ENCODE results near the gene CDH15.

CDH15 gene

GRCh38 chr16:89141884-89142267 lies 29.7 kb upstream of the CDH15 start:
- no peak for DNase-seq

GRCh38 chr16:89142474-89143195 lies 28.9 kb upstream of the CDH15 start:
- DNase-seq, result no peak

GRCh38 chr16:89143201-89143741 lies 28.3 kb upstream of the CDH15 start:
- DNase-seq, result no peak

GRCh38 chr16:89143911-89144675 lies 27.5 kb upstream of the CDH15 start:
- no peak for DNase-seq

GRCh38 chr16:89144681-89145080 lies 26.9 kb upstream of the CDH15 start:
- no peak for DNase-seq

- DNase-seq, result no peak
Measured at GRCh38 chr16:89145406-89146161, 26.0 kb upstream of the CDH15 start.

GRCh38 chr16:89146211-89147005 lies 25.1 kb upstream of the CDH15 start:
- DNase-seq, result no peak

- no peak for DNase-seq
Measured at GRCh38 chr16:89147085-89147817, 24.3 kb upstream of the CDH15 start.

- DNase-seq, result no peak
Measured at GRCh38 chr16:89149386-89149785, 22.2 kb upstream of the CDH15 start.

GRCh38 chr16:89150090-89150835 lies 21.3 kb upstream of the CDH15 start:
- no peak for DNase-seq

GRCh38 chr16:89150981-89151380 lies 20.6 kb upstream of the CDH15 start:
- DNase-seq, result no peak

GRCh38 chr16:89152831-89153700 lies 18.5 kb upstream of the CDH15 start:
- no peak for DNase-seq

- no peak for DNase-seq
Measured at GRCh38 chr16:89153848-89154271, 17.7 kb upstream of the CDH15 start.

- no peak for DNase-seq
Measured at GRCh38 chr16:89154390-89155183, 17.0 kb upstream of the CDH15 start.

GRCh38 chr16:89155184-89155679 lies 16.3 kb upstream of the CDH15 start:
- no peak for DNase-seq

GRCh38 chr16:89155851-89156739 lies 15.5 kb upstream of the CDH15 start:
- DNase-seq, result no peak

- no peak for DNase-seq
Measured at GRCh38 chr16:89156740-89157645, 14.6 kb upstream of the CDH15 start.
